HepG2 (cell line): Measurements from ENCODE around the gene LRRC8D. TPM values are rescaled to one million over a fixed set of nuclear protein-coding genes. Genes with fewer than 3 reads are reported as not detected.
"Not testable (repeated sequence)": the region's sequence is repeated elsewhere in the genome, so short reads cannot be mapped to it uniquely, and the experiment has no call there.

Experiments used
- ATAC-seq: fragments of 200-7000 bp; cut with Tn5 transposase; 3 replicates; pipeline ENCODE4 v1.9.1; 2020; ENCODE audit warnings: mild to moderate bottlenecking, moderate library complexity
- BruUV-seq: library from RNA; stranded (reverse); fragments of 400-500 nt; replicated peaks from 2 replicates; lab custom pipeline; 2021; lab: Mats Ljungman, UMichigan
- CTCF ChIA-PET: fragments of 300-600 bp; formaldehyde crosslinking; extraction: SDS; loops from one replicate; lab custom pipeline; 2021; ENCODE audit warnings: low total read pairs, inconsistent platforms, low intra/inter-chr PET ratio; lab: Yijun Ruan, JAX
- POLR2A ChIA-PET: fragments of 350-600 bp; sonication (Branson Sonifier 250); formaldehyde crosslinking; loops from one replicate; lab custom pipeline; 2020; ENCODE audit warnings: antibody characterized with exemption, inconsistent platforms; lab: Yijun Ruan, JAX
- DNase-seq: peaks from one replicate; pipeline ENCODE4 v3.0.0-alpha.2; 2015; ENCODE audit warnings: low spot score
- FAIRE-seq: peaks from 3 replicates; lab custom pipeline; 2011; peaks lifted over from hg19 to GRCh38; lab: Jason Lieb, UNC
- H2AFZ ChIP-seq: one replicate; pipeline ENCODE4 v1.6.1; 2011; ENCODE audit warnings: low read length, inconsistent platforms
- H3K27ac ChIP-seq: fragments of 300-600 bp; 3 replicates; pipeline ENCODE4 v1.8.0; 2011; ENCODE audit warnings: mixed run types, mild to moderate bottlenecking, mixed read lengths, low read length, inconsistent platforms; ENCODE audit not compliant: insufficient read depth; ENCODE audit errors: extremely low read length
- H3K27me3 ChIP-seq, 2 experiments: fragments of 200-600 bp in 1 of 2; 2 replicates in 1 of 2; 3 replicates in 1 of 2; pipeline versions ENCODE4 v1.6.0 to v1.8.0; 2011; ENCODE audit warnings: low read length in 2 of 2, mild to moderate bottlenecking in 2 of 2, moderate library complexity in 2 of 2, inconsistent platforms in 1 of 2; ENCODE audit not compliant: insufficient read depth in 2 of 2, control insufficient read depth in 1 of 2
- H3K36me3 ChIP-seq, 2 experiments: fragments of 200-600 bp in 1 of 2; replicated peaks in 1 of 2; 2 replicates in 1 of 2; 3 replicates in 1 of 2; pipeline versions ENCODE4 v1.5.1 to v1.8.0; 2011; ENCODE audit warnings: low read length in 2 of 2, inconsistent platforms in 1 of 2; ENCODE audit not compliant: insufficient read depth in 2 of 2, control insufficient read depth in 1 of 2
- H3K4me1 ChIP-seq: 2 replicates; pipeline ENCODE4 v1.5.1; 2012; ENCODE audit warnings: low read length, inconsistent platforms; ENCODE audit not compliant: insufficient read depth
- H3K4me2 ChIP-seq: 2 replicates; pipeline ENCODE4 v1.6.0; 2011; ENCODE audit warnings: low read depth, low read length, inconsistent platforms
- H3K4me3 ChIP-seq, 3 experiments: fragments of 200-600 bp in 1 of 3; sonication (generic), shearing (Covaris generic) in 1 of 3; replicated peaks in 1 of 3; 2 replicates each; pipeline ENCODE4 v1.5.1; 2011 to 2016; ENCODE audit warnings: low read length in 3 of 3, inconsistent platforms in 2 of 3, low read depth in 2 of 3, mild to moderate bottlenecking in 2 of 3, control low read depth in 1 of 3, mixed read lengths in 1 of 3; ENCODE audit not compliant: insufficient read depth in 1 of 3
- H3K79me2 ChIP-seq: one replicate; pipeline ENCODE4 v1.6.1; 2011; ENCODE audit warnings: low read length, inconsistent platforms; ENCODE audit not compliant: insufficient read depth
- H3K9ac ChIP-seq: 2 replicates; pipeline ENCODE4 v1.6.0; 2011; ENCODE audit warnings: mild to moderate bottlenecking, low read depth, low read length, inconsistent platforms; ENCODE audit not compliant: insufficient read depth
- H3K9me3 ChIP-seq: 2 replicates; pipeline ENCODE4 v1.5.1; 2012; ENCODE audit warnings: mild to moderate bottlenecking, low read length
- H4K20me1 ChIP-seq: 2 replicates; pipeline ENCODE4 v1.6.0; 2011; ENCODE audit warnings: inconsistent platforms, mild to moderate bottlenecking, low read length, moderate library complexity; ENCODE audit not compliant: insufficient read depth
- ATF7-NPFF ChIP-seq: sonication (generic); formaldehyde crosslinking; IDR thresholded peaks from 2 replicates; pipeline ENCODE4 v1.8.1; 2023; ENCODE audit warnings: mild to moderate bottlenecking, low read depth, missing genetic modification reagents, moderate library complexity
- BCL3 ChIP-seq: sonication (generic); formaldehyde crosslinking; IDR thresholded peaks from 2 replicates; pipeline ENCODE4 v1.5.1; 2020; ENCODE audit warnings: mild to moderate bottlenecking, missing genetic modification reagents, moderate library complexity
- FOSL1 ChIP-seq: sonication (generic); formaldehyde crosslinking; IDR thresholded peaks from 2 replicates; pipeline ENCODE4 v1.9.0; 2021; ENCODE audit warnings: missing genetic modification reagents, borderline replicate concordance
- HNF1A ChIP-seq, 2 experiments: sonication (generic) in 1 of 2; formaldehyde crosslinking in 1 of 2; IDR thresholded peaks; 2 replicates each; pipeline versions ENCODE4 v1.4.0 to v1.6.1; 2016 to 2020; ENCODE audit warnings: borderline replicate concordance in 1 of 2, low read depth in 1 of 2, mild to moderate bottlenecking in 1 of 2, missing genetic modification reagents in 1 of 2
- HNRNPUL1 ChIP-seq: fragments of 200-400 bp; formaldehyde crosslinking; IDR thresholded peaks from 2 replicates; pipeline ENCODE4 v1.6.1; 2017; ENCODE audit warnings: low read depth, mild to moderate bottlenecking, low read length, moderate library complexity
- MTF2 ChIP-seq: sonication (generic); formaldehyde crosslinking; IDR thresholded peaks from 2 replicates; pipeline ENCODE4 v1.5.0; 2020; ENCODE audit warnings: missing genetic modification reagents, borderline replicate concordance
- NFKB2 ChIP-seq: sonication (generic); formaldehyde crosslinking; IDR thresholded peaks from 2 replicates; pipeline ENCODE4 v1.4.0; 2020; ENCODE audit warnings: missing genetic modification reagents, borderline replicate concordance
- RARA ChIP-seq: IDR thresholded peaks from 2 replicates; pipeline ENCODE4 v1.6.1; 2016; ENCODE audit warnings: missing genetic modification reagents, missing compliant biosample characterization
- SP1 ChIP-seq, 2 experiments: fragments of 450-650 bp in 1 of 2; sonication (generic) in 1 of 2; formaldehyde crosslinking in 1 of 2; IDR thresholded peaks; 2 replicates each; pipeline versions ENCODE4 v1.4.0 to v1.6.1; 2016 to 2020; ENCODE audit warnings: missing genetic modification reagents in 1 of 2
- WGBS: methylation state at CpG from one replicate; pipeline ENCODE4 v1.1.6; 2017; ENCODE audit warnings: low lambda C conversion rate; 5-methylcytosine and 5-hydroxymethylcytosine counted together
- in situ Hi-C: cut with HindIII; loops from 2 replicates; pipeline ENCODE4 v1.10.0; 2017; ENCODE audit warnings: low pct_unique_long_range_greater_than_20kb; ENCODE audit not compliant: extremely low pct_ligation_motif_present
- intact Hi-C: fragments of 100-400 bp; cut with micrococcal nuclease; formaldehyde crosslinking; loops from one replicate; pipeline ENCODE4 v1.10.0; 2022; ENCODE audit not compliant: unreplicated experiment
- polyA plus RNA-seq, 8 experiments: library from polyadenylated mRNA; depleted of rRNA in 3 of 8; stranded (reverse) in 7 of 8; unstranded in 1 of 8; fragments of >200 nt; fragmentation: Illumina TruSeq in 4 of 8; extraction: Trizol in 4 of 8; gene quantifications; 2 replicates each; pipeline versions ENCODE4 v1.2.1 to v1.2.3, GENCODE V29; 2011 to 2016; ENCODE audit warnings: low read depth in 4 of 8, missing spikeins in 1 of 8, mixed read lengths in 1 of 8; ENCODE audit not compliant: insufficient read depth in 1 of 8
- total RNA-seq, 5 experiments: library from RNA; depleted of rRNA; stranded (reverse); fragments of >200 nt; fragmentation: Illumina TruSeq; extraction: Trizol; gene quantifications; 2 replicates each; pipeline ENCODE4 v1.2.3, GENCODE V29; 2016; ENCODE audit warnings: low read depth in 1 of 5

LRRC8D gene
- total and polyA plus RNA-seq, 2 of the 13 experiments (the other 11 are each of a cell fraction or from before 2014, with no cell fraction given): 29.9 to 45.5 TPM

- intact Hi-C loops: no loop called here
- CTCF ChIA-PET: no interaction called here
- no peak for ATAC-seq
Measured at GRCh38 chr1:89794406-89794805, 26.4 kb upstream of the LRRC8D start.

GRCh38 chr1:89795571-89795970 is 25.3 kb upstream of the LRRC8D start:
- H3K36me3 ChIP-seq, in situ Hi-C loops, DNase-seq, H4K20me1 ChIP-seq, H3K9ac ChIP-seq, H3K79me2 ChIP-seq, BruUV-seq, H3K9me3 ChIP-seq, H3K27me3 ChIP-seq, POLR2A ChIA-PET, H3K4me2 ChIP-seq, H3K4me1 ChIP-seq, H2AFZ ChIP-seq, ATAC-seq, CTCF ChIA-PET, H3K27ac ChIP-seq, H3K4me3 ChIP-seq, intact Hi-C loops, FAIRE-seq: not testable (repeated sequence)
- WGBS: 51% methylated on average over 4 of the region's 4 CpGs

More at GRCh38 chr1:89794406-89794805, 26.4 kb upstream of the LRRC8D start:
- no peak overlapping the region for H3K4me3 ChIP-seq
- no peak for TF ChIP-seq MTF2
- TF ChIP-seq HNRNPUL1: no peak
- no peak for TF ChIP-seq BCL3
- no peak for TF ChIP-seq ATF7-NPFF (CRISPR knock-in tag)
- TF ChIP-seq FOSL1 (CRISPR knock-in tag): no peak
- no peak for TF ChIP-seq NFKB2 (CRISPR knock-in tag)
- no peak for TF ChIP-seq HNF1A (IDR thresholded peaks at IDR 0.05; ENCODE audit: low read depth)
- TF ChIP-seq HNF1A (CRISPR knock-in tag; IDR thresholded peaks at IDR 0.05; ENCODE audit: borderline replicate concordance): no peak
- no peak for TF ChIP-seq SP1 (IDR thresholded peaks at IDR 0.05)
- no peak for TF ChIP-seq SP1 (CRISPR knock-in tag; IDR thresholded peaks at IDR 0.05)
- TF ChIP-seq RARA: no peak
- in situ Hi-C loops: no loop called here
- H3K36me3 ChIP-seq: no peaks in the 10 kb centered on the region
- no peak overlapping the region for H3K9ac ChIP-seq
- peaks cover 0 to 2% of the 10 kb centered on the region in 2 experiments; a peak in 1 of 5 replicates for H3K27me3 ChIP-seq
- DNase-seq (no peak), FAIRE-seq (no peak)
- no peaks in the 10 kb centered on the region for H4K20me1 ChIP-seq
- no peak overlapping the region for H2AFZ ChIP-seq
- no peaks in the 10 kb centered on the region for H3K4me1 ChIP-seq
- H3K9me3 ChIP-seq: no peaks in the 10 kb centered on the region
- H3K27ac ChIP-seq: no peak overlapping the region
- WGBS: under 1% methylated on average over 5 of the region's 5 CpGs
- no TSS peak for BruUV-seq
- no peak overlapping the region for H3K4me2 ChIP-seq
- POLR2A ChIA-PET: no interaction called here
- no peaks in the 10 kb centered on the region for H3K79me2 ChIP-seq
